Measurements from ENCODE around the gene CPXM1.

Gene CPXM1

GRCh38 chr20:2822073-2822472, 21.6 kb upstream of the CPXM1 start:
- Histone ChIP-seq H3K27me3 (ENCODE audit: control insufficient read depth in 5 of 5, insufficient read depth in 4 of 5, low read length in 5 of 5) (peaks cover 0 to 13% (median 9%) of the 10 kb centered on the region in 5 donors), H3K9me3 (ENCODE audit: control insufficient read depth in 5 of 5, low read length in 5 of 5) (no peaks in the 10 kb centered on the region), H3K36me3 (ENCODE audit: control insufficient read depth in 5 of 5, insufficient read depth in 5 of 5, low read length in 5 of 5) (no peaks in the 10 kb centered on the region), H3K4me1 (ENCODE audit: control insufficient read depth in 5 of 5, insufficient read depth in 5 of 5, low read length in 5 of 5) (peaks cover 2 to 44% (median 34%) of the 10 kb centered on the region in 5 donors), H3K9ac (ENCODE audit: low read length in 5 of 5) (no peak overlapping the region), H3K27ac (ENCODE audit: low read depth, low read length) (no peak overlapping the region), H3K4me3 (ENCODE audit: low read depth in 1 of 5, low read length in 5 of 5) (no peak overlapping the region)

GRCh38 chr20:2820896-2821869, 20.8 kb upstream of the CPXM1 start:
- Histone ChIP-seq H3K9ac (ENCODE audit: low read length in 5 of 5) (no peak overlapping the region), H3K4me1 (ENCODE audit: control insufficient read depth in 5 of 5, insufficient read depth in 5 of 5, low read length in 5 of 5) (peaks cover 2 to 50% (median 37%) of the 10 kb centered on the region in 5 donors), H3K4me3 (ENCODE audit: low read depth in 1 of 5, low read length in 5 of 5) (peak overlapping the region in 1 of 5 donors; percentile 26), H3K27ac (ENCODE audit: low read depth, low read length) (no peak overlapping the region), H3K36me3 (ENCODE audit: control insufficient read depth in 5 of 5, insufficient read depth in 5 of 5, low read length in 5 of 5) (no peaks in the 10 kb centered on the region), H3K9me3 (ENCODE audit: control insufficient read depth in 5 of 5, low read length in 5 of 5) (no peaks in the 10 kb centered on the region), H3K27me3 (ENCODE audit: control insufficient read depth in 5 of 5, insufficient read depth in 4 of 5, low read length in 5 of 5) (peaks cover 0 to 13% (median 9%) of the 10 kb centered on the region in 5 donors)

GRCh38 chr20:2820084-2820895, 19.9 kb upstream of the CPXM1 start:
- no peaks in the 10 kb centered on the region for H3K36me3 ChIP-seq (ENCODE audit: control insufficient read depth in 5 of 5, insufficient read depth in 5 of 5, low read length in 5 of 5)
- no peak overlapping the region for H3K27ac ChIP-seq (ENCODE audit: low read depth, low read length)
- peak overlapping the region in 1 of 5 donors; percentile 6 for H3K4me3 ChIP-seq (ENCODE audit: low read depth in 1 of 5, low read length in 5 of 5)
- H3K9ac ChIP-seq (ENCODE audit: low read length in 5 of 5): no peak overlapping the region
- peaks cover 0 to 13% (median 9%) of the 10 kb centered on the region in 5 donors for H3K27me3 ChIP-seq (ENCODE audit: control insufficient read depth in 5 of 5, insufficient read depth in 4 of 5, low read length in 5 of 5)
- H3K4me1 ChIP-seq (ENCODE audit: control insufficient read depth in 5 of 5, insufficient read depth in 5 of 5, low read length in 5 of 5): peaks cover 2 to 58% (median 41%) of the 10 kb centered on the region in 5 donors
- no peaks in the 10 kb centered on the region for H3K9me3 ChIP-seq (ENCODE audit: control insufficient read depth in 5 of 5, low read length in 5 of 5)

- Histone ChIP-seq H3K27me3 (ENCODE audit: control insufficient read depth in 5 of 5, insufficient read depth in 4 of 5, low read length in 5 of 5) (peaks cover 0 to 13% (median 9%) of the 10 kb centered on the region in 5 donors), H3K9me3 (ENCODE audit: control insufficient read depth in 5 of 5, low read length in 5 of 5) (no peaks in the 10 kb centered on the region), H3K9ac (ENCODE audit: low read length in 5 of 5) (no peak overlapping the region), H3K27ac (ENCODE audit: low read depth, low read length) (peak overlapping the region; percentile 52), H3K4me1 (ENCODE audit: control insufficient read depth in 5 of 5, insufficient read depth in 5 of 5, low read length in 5 of 5) (peaks cover 4 to 71% (median 53%) of the 10 kb centered on the region in 5 donors), H3K4me3 (ENCODE audit: low read depth in 1 of 5, low read length in 5 of 5) (no peak overlapping the region), H3K36me3 (ENCODE audit: control insufficient read depth in 5 of 5, insufficient read depth in 5 of 5, low read length in 5 of 5) (no peaks in the 10 kb centered on the region)
Observed at GRCh38 chr20:2817891-2818595, 17.6 kb upstream of the CPXM1 start.

GRCh38 chr20:2817341-2817726, 16.9 kb upstream of the CPXM1 start:
- Histone ChIP-seq H3K4me1 (ENCODE audit: control insufficient read depth in 5 of 5, insufficient read depth in 5 of 5, low read length in 5 of 5) (peaks cover 4 to 71% (median 53%) of the 10 kb centered on the region in 5 donors), H3K36me3 (ENCODE audit: control insufficient read depth in 5 of 5, insufficient read depth in 5 of 5, low read length in 5 of 5) (no peaks in the 10 kb centered on the region), H3K9me3 (ENCODE audit: control insufficient read depth in 5 of 5, low read length in 5 of 5) (peaks cover 0 to 3% (median 2%) of the 10 kb centered on the region in 5 donors), H3K27me3 (ENCODE audit: control insufficient read depth in 5 of 5, insufficient read depth in 4 of 5, low read length in 5 of 5) (peaks cover 0 to 13% (median 9%) of the 10 kb centered on the region in 5 donors), H3K4me3 (ENCODE audit: low read depth in 1 of 5, low read length in 5 of 5) (no peak overlapping the region), H3K9ac (ENCODE audit: low read length in 5 of 5) (no peak overlapping the region), H3K27ac (ENCODE audit: low read depth, low read length) (no peak overlapping the region)

GRCh38 chr20:2816583-2817340, 16.3 kb upstream of the CPXM1 start:
- Histone ChIP-seq H3K9ac (ENCODE audit: low read length in 5 of 5) (no peak overlapping the region), H3K4me1 (ENCODE audit: control insufficient read depth in 5 of 5, insufficient read depth in 5 of 5, low read length in 5 of 5) (peaks cover 4 to 71% (median 53%) of the 10 kb centered on the region in 5 donors), H3K27ac (ENCODE audit: low read depth, low read length) (no peak overlapping the region), H3K36me3 (ENCODE audit: control insufficient read depth in 5 of 5, insufficient read depth in 5 of 5, low read length in 5 of 5) (no peaks in the 10 kb centered on the region), H3K9me3 (ENCODE audit: control insufficient read depth in 5 of 5, low read length in 5 of 5) (peaks cover 0 to 8% (median 7%) of the 10 kb centered on the region in 5 donors), H3K4me3 (ENCODE audit: low read depth in 1 of 5, low read length in 5 of 5) (no peak overlapping the region), H3K27me3 (ENCODE audit: control insufficient read depth in 5 of 5, insufficient read depth in 4 of 5, low read length in 5 of 5) (peaks cover 0 to 13% (median 6%) of the 10 kb centered on the region in 5 donors)

- Histone ChIP-seq H3K4me3 (ENCODE audit: low read depth in 1 of 5, low read length in 5 of 5) (no peak within 1 kb of the TSS), H3K9ac (ENCODE audit: low read length in 5 of 5) (peak within 1 kb of the TSS in 3 of 5 donors; percentile 15 to 30 (median 20)), H3K27me3 (ENCODE audit: control insufficient read depth in 5 of 5, insufficient read depth in 4 of 5, low read length in 5 of 5) (peaks cover 0 to 12% (median 6%) of the 10 kb centered on the region in 5 donors), H3K9me3 (ENCODE audit: control insufficient read depth in 5 of 5, low read length in 5 of 5) (peaks cover 0 to 12% (median 9%) of the 10 kb centered on the region in 5 donors), H3K36me3 (ENCODE audit: control insufficient read depth in 5 of 5, insufficient read depth in 5 of 5, low read length in 5 of 5) (no peaks in the 10 kb centered on the region), H3K4me1 (ENCODE audit: control insufficient read depth in 5 of 5, insufficient read depth in 5 of 5, low read length in 5 of 5) (peaks cover 4 to 65% (median 51%) of the 10 kb centered on the region in 5 donors), H3K27ac (ENCODE audit: low read depth, low read length) (no peak within 1 kb of the TSS)
Observed at GRCh38 chr20:2816030-2816582, 15.7 kb upstream of the CPXM1 start, which contains the start of gene TMEM239. TSS of gene TMEM239 (plus strand) at chr20:2816364. CDS start at chr20:2816555, 191 bp downstream.

GRCh38 chr20:2815242-2815900, 14.9 kb upstream of the CPXM1 start:
- Histone ChIP-seq H3K4me3 (ENCODE audit: low read depth in 1 of 5, low read length in 5 of 5) (no peak overlapping the region), H3K36me3 (ENCODE audit: control insufficient read depth in 5 of 5, insufficient read depth in 5 of 5, low read length in 5 of 5) (no peaks in the 10 kb centered on the region), H3K9me3 (ENCODE audit: control insufficient read depth in 5 of 5, low read length in 5 of 5) (peaks cover 0 to 12% (median 9%) of the 10 kb centered on the region in 5 donors), H3K9ac (ENCODE audit: low read length in 5 of 5) (peak overlapping the region in 3 of 5 donors; percentile 15 to 30 (median 20)), H3K27ac (ENCODE audit: low read depth, low read length) (no peak overlapping the region), H3K27me3 (ENCODE audit: control insufficient read depth in 5 of 5, insufficient read depth in 4 of 5, low read length in 5 of 5) (peaks cover 0 to 6% (median 2%) of the 10 kb centered on the region in 5 donors), H3K4me1 (ENCODE audit: control insufficient read depth in 5 of 5, insufficient read depth in 5 of 5, low read length in 5 of 5) (peaks cover 4 to 59% (median 49%) of the 10 kb centered on the region in 5 donors)
